C4-2B (cell line): ENCODE measurements around the gene THAP11.

ENCODE experiments used
- CTCF ChIP-seq: fragments of 450-650 bp; conservative IDR thresholded peaks from 2 replicates; pipeline ENCODE4 v1.5.1; 2017; ENCODE audit warnings: mild to moderate bottlenecking
- ZFX ChIP-seq: fragments of 450-650 bp; IDR thresholded peaks from 2 replicates; pipeline ENCODE4 v1.6.1; 2017

GRCh38 chr16:67848118-67848517, 6.0 kb downstream of the THAP11 start:
- TF ChIP-seq CTCF (no peak), ZFX (no peak)
